Measurements from ENCODE around the gene OR3A3. TPM values are rescaled to one million over a fixed set of nuclear protein-coding genes. Genes with fewer than 3 reads are reported as not detected.
A peak's percentile ranks its signal among the peaks of the same experiment; 100 is the strongest.
"Not testable (repeated sequence)": the region's sequence is repeated elsewhere in the genome, so short reads cannot be mapped to it uniquely, and the experiment has no call there.

OR3A3 gene
- total and polyA plus RNA-seq, 9 donors, result 0.04 to 0.15 (median 0.07) TPM; not detected in 4

- not testable (repeated sequence) for H3K27ac ChIP-seq (ENCODE audit: low read length); H3K9me3 ChIP-seq (replicated peaks; ENCODE audit: control insufficient read depth, low read depth, low read length); H3K4me3 ChIP-seq (ENCODE audit: low read length); H3K36me3 ChIP-seq (ENCODE audit: control insufficient read depth, insufficient read depth, low read length); H3K4me1 ChIP-seq (ENCODE audit: control insufficient read depth, insufficient read depth, low read length); DNase-seq; H3K27me3 ChIP-seq (ENCODE audit: control insufficient read depth, insufficient read depth, low read length)
- no CpG with 5 or more reads among the region's 1 CpG for WGBS (ENCODE audit: insufficient coverage)
Observed at GRCh38 chr17:3403856-3404255, 7.3 kb upstream of the OR3A3 start.

GRCh38 chr17:3412216-3412615 is 1.0 kb downstream of the OR3A3 start:
- H3K27me3 ChIP-seq (ENCODE audit: control insufficient read depth, insufficient read depth, low read length); DNase-seq; H3K9me3 ChIP-seq (replicated peaks; ENCODE audit: control insufficient read depth, low read depth, low read length); H3K4me3 ChIP-seq (ENCODE audit: low read length); H3K36me3 ChIP-seq (ENCODE audit: control insufficient read depth, insufficient read depth, low read length); H3K4me1 ChIP-seq (ENCODE audit: control insufficient read depth, insufficient read depth, low read length); H3K27ac ChIP-seq (ENCODE audit: low read length): not testable (repeated sequence)
- WGBS (ENCODE audit: insufficient coverage), result no CpG with 5 or more reads among the region's 16 CpGs

DNA sequence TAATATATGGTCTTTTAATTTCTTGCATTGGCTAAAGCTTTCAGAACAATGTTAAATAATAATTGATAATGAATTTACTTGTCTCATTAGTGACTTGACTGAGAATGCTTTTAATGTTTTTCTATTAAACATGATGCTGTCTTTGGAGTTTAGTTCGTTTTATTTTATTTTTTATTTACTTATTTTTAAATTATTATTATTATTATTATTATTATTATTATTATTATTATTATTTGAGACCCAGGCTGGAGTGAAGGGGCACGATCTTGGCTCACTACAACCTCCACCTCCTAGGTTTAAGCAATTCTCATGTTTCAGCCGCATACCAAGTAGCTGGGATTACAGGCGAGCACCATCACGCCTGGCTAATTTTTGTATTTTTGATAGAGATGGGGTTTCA is 4.4 kb downstream of the OR3A3 start:
- Histone ChIP-seq H3K9me3 (replicated peaks; ENCODE audit: control insufficient read depth, low read depth, low read length) (no peaks in the 10 kb centered on the region), H3K4me3 (ENCODE audit: low read length) (no peak overlapping the region), H3K36me3 (ENCODE audit: control insufficient read depth, insufficient read depth, low read length) (no peaks in the 10 kb centered on the region), H3K27me3 (ENCODE audit: control insufficient read depth, insufficient read depth, low read length) (no peaks in the 10 kb centered on the region), H3K27ac (ENCODE audit: low read length) (no peak overlapping the region), H3K4me1 (ENCODE audit: control insufficient read depth, insufficient read depth, low read length) (no peaks in the 10 kb centered on the region)
- WGBS (ENCODE audit: insufficient coverage), result no CpG with 5 or more reads among the region's 5 CpGs
- no peak for DNase-seq

- no peak overlapping the region for H3K27ac ChIP-seq (ENCODE audit: low read length)
- no peak overlapping the region for H3K4me3 ChIP-seq (ENCODE audit: low read length)
- H3K36me3 ChIP-seq (ENCODE audit: control insufficient read depth, insufficient read depth, low read length), result no peaks in the 10 kb centered on the region
- DNase-seq, result no peak
- 17% methylated on average over 2 of the region's 2 CpGs for WGBS (ENCODE audit: insufficient coverage)
- no peaks in the 10 kb centered on the region for H3K9me3 ChIP-seq (replicated peaks; ENCODE audit: control insufficient read depth, low read depth, low read length)
- H3K27me3 ChIP-seq (ENCODE audit: control insufficient read depth, insufficient read depth, low read length), result no peaks in the 10 kb centered on the region
- H3K4me1 ChIP-seq (ENCODE audit: control insufficient read depth, insufficient read depth, low read length), result no peaks in the 10 kb centered on the region
Observed at GRCh38 chr17:3418222-3418621, 7.1 kb downstream of the OR3A3 start.

GRCh38 chr17:3433215-3433614 is 22.0 kb downstream of the OR3A3 start:
- not testable (repeated sequence) for H3K27ac ChIP-seq (ENCODE audit: low read length); H3K4me1 ChIP-seq (ENCODE audit: control insufficient read depth, insufficient read depth, low read length); H3K4me3 ChIP-seq (ENCODE audit: low read length); H3K9me3 ChIP-seq (replicated peaks; ENCODE audit: control insufficient read depth, low read depth, low read length); H3K36me3 ChIP-seq (ENCODE audit: control insufficient read depth, insufficient read depth, low read length); H3K27me3 ChIP-seq (ENCODE audit: control insufficient read depth, insufficient read depth, low read length)
- 30% methylated on average over 6 of the region's 7 CpGs for WGBS (ENCODE audit: insufficient coverage)
- DNase-seq, result peak; percentile 5

DNA sequence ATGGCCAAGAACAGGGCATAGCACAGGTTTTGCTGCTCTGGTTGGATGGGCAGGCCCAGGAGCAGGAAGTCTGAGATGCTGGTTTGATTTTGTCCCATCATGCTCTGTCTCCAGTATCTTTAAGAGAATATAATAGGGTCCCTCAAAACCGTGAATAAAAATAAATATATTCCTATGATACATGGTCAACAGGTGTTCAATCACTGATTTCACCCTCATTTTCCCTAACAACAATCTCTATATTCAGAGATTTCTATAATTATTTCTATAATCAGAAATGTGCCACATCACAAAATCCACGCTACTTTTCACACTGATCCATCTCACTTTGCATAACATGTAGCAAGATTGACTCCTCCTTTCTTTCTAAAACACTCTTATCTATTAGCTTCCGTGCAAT is 22.6 kb downstream of the OR3A3 start, which contains the start of gene OR1E2:
OR1E2 (minus strand) TSS at position 101 of the 400 bp plus-strand sequence; CDS start at position 101, 0 bp downstream.
- H3K27ac ChIP-seq (ENCODE audit: low read length), result no peak within 1 kb of the TSS
- no peak for DNase-seq
- H3K4me3 ChIP-seq (ENCODE audit: low read length), result no peak within 1 kb of the TSS
- 86% methylated on average over 2 of the region's 3 CpGs for WGBS (ENCODE audit: insufficient coverage)
- no peaks in the 10 kb centered on the region for H3K27me3 ChIP-seq (ENCODE audit: control insufficient read depth, insufficient read depth, low read length)
- no peaks in the 10 kb centered on the region for H3K36me3 ChIP-seq (ENCODE audit: control insufficient read depth, insufficient read depth, low read length)
- no peaks in the 10 kb centered on the region for H3K4me1 ChIP-seq (ENCODE audit: control insufficient read depth, insufficient read depth, low read length)
- no peaks in the 10 kb centered on the region for H3K9me3 ChIP-seq (replicated peaks; ENCODE audit: control insufficient read depth, low read depth, low read length)

- Histone ChIP-seq H3K4me1 (ENCODE audit: control insufficient read depth, insufficient read depth, low read length) (no peaks in the 10 kb centered on the region), H3K36me3 (ENCODE audit: control insufficient read depth, insufficient read depth, low read length) (no peaks in the 10 kb centered on the region), H3K27me3 (ENCODE audit: control insufficient read depth, insufficient read depth, low read length) (no peaks in the 10 kb centered on the region), H3K9me3 (replicated peaks; ENCODE audit: control insufficient read depth, low read depth, low read length) (no peaks in the 10 kb centered on the region), H3K4me3 (ENCODE audit: low read length) (no peak overlapping the region), H3K27ac (ENCODE audit: low read length) (no peak overlapping the region)
- DNase-seq, result no peak
- 50% methylated on average over 1 of the region's 1 CpG for WGBS (ENCODE audit: insufficient coverage)
Observed at GRCh38 chr17:3438368-3438767, 27.2 kb downstream of the OR3A3 start.

GRCh38 chr17:3440451-3440850 is 29.3 kb downstream of the OR3A3 start:
- Histone ChIP-seq H3K27ac (ENCODE audit: low read length) (no peak overlapping the region), H3K36me3 (ENCODE audit: control insufficient read depth, insufficient read depth, low read length) (no peaks in the 10 kb centered on the region), H3K4me3 (ENCODE audit: low read length) (no peak overlapping the region), H3K9me3 (replicated peaks; ENCODE audit: control insufficient read depth, low read depth, low read length) (no peaks in the 10 kb centered on the region), H3K4me1 (ENCODE audit: control insufficient read depth, insufficient read depth, low read length) (no peaks in the 10 kb centered on the region), H3K27me3 (ENCODE audit: control insufficient read depth, insufficient read depth, low read length) (no peaks in the 10 kb centered on the region)
- no peak for DNase-seq
- no CpG with 5 or more reads among the region's 2 CpGs for WGBS (ENCODE audit: insufficient coverage)

GRCh38 chr17:3447625-3448024 is 36.5 kb downstream of the OR3A3 start:
- H3K36me3 ChIP-seq (ENCODE audit: control insufficient read depth, insufficient read depth, low read length), result no peaks in the 10 kb centered on the region
- H3K27ac ChIP-seq (ENCODE audit: low read length), result no peak overlapping the region
- no peaks in the 10 kb centered on the region for H3K9me3 ChIP-seq (replicated peaks; ENCODE audit: control insufficient read depth, low read depth, low read length)
- no peaks in the 10 kb centered on the region for H3K27me3 ChIP-seq (ENCODE audit: control insufficient read depth, insufficient read depth, low read length)
- WGBS (ENCODE audit: insufficient coverage), result no CpG with 5 or more reads among the region's 2 CpGs
- DNase-seq, result no peak
- no peaks in the 10 kb centered on the region for H3K4me1 ChIP-seq (ENCODE audit: control insufficient read depth, insufficient read depth, low read length)
- no peak overlapping the region for H3K4me3 ChIP-seq (ENCODE audit: low read length)

- WGBS (ENCODE audit: insufficient coverage), result no CpG with 5 or more reads among the region's 2 CpGs
- H3K4me3 ChIP-seq (ENCODE audit: low read length), result no peak overlapping the region
- H3K27me3 ChIP-seq (ENCODE audit: control insufficient read depth, insufficient read depth, low read length), result no peaks in the 10 kb centered on the region
- DNase-seq, result peak; percentile 12
- H3K36me3 ChIP-seq (ENCODE audit: control insufficient read depth, insufficient read depth, low read length), result no peaks in the 10 kb centered on the region
- no peaks in the 10 kb centered on the region for H3K4me1 ChIP-seq (ENCODE audit: control insufficient read depth, insufficient read depth, low read length)
- no peak overlapping the region for H3K27ac ChIP-seq (ENCODE audit: low read length)
- H3K9me3 ChIP-seq (replicated peaks; ENCODE audit: control insufficient read depth, low read depth, low read length), result no peaks in the 10 kb centered on the region
Observed at GRCh38 chr17:3448059-3448665, 37.0 kb downstream of the OR3A3 start.

GRCh38 chr17:3466355-3466754 is 55.2 kb downstream of the OR3A3 start:
- no CpG with 5 or more reads among the region's 1 CpG for WGBS (ENCODE audit: insufficient coverage)
- H3K36me3 ChIP-seq (ENCODE audit: control insufficient read depth, insufficient read depth, low read length); H3K9me3 ChIP-seq (replicated peaks; ENCODE audit: control insufficient read depth, low read depth, low read length); H3K27me3 ChIP-seq (ENCODE audit: control insufficient read depth, insufficient read depth, low read length); DNase-seq; H3K27ac ChIP-seq (ENCODE audit: low read length); H3K4me1 ChIP-seq (ENCODE audit: control insufficient read depth, insufficient read depth, low read length); H3K4me3 ChIP-seq (ENCODE audit: low read length): not testable (repeated sequence)
